ENCODE data around the gene CAMKMT.

- no peak for TF ChIP-seq CTCF (IDR thresholded peaks at IDR 0.05)
- no peak for TF ChIP-seq POLR2A (IDR thresholded peaks at IDR 0.05)
Observed at GRCh38 chr2:44367591-44367990, 5.8 kb downstream of the CAMKMT start.

Data from Peyer's patch (tissue), 4 donors.